GM19043 (cell line): Measurements from ENCODE around the gene NOL4L.
A peak's percentile ranks its signal among the peaks of the same experiment; 100 is the strongest.

ENCODE experiments used
- ATAC-seq: cut with Tn5 transposase; IDR thresholded peaks from one replicate; pipeline ENCODE4 v1.9.1; 2021; ENCODE audit warnings: low read depth; ENCODE audit not compliant: unreplicated experiment

The NOL4L gene

GRCh38 chr20:32544260-32544722 is 40.8 kb downstream of the NOL4L start:
- ATAC-seq, result no peak

- ATAC-seq, result no peak
Observed at GRCh38 chr20:32543570-32544259, 41.4 kb downstream of the NOL4L start.

GRCh38 chr20:32542259-32542615 is 42.9 kb downstream of the NOL4L start:
- no peak for ATAC-seq

- ATAC-seq, result no peak
Observed at GRCh38 chr20:32541323-32542258, 43.5 kb downstream of the NOL4L start.

- ATAC-seq, result peak; percentile 47
Observed at GRCh38 chr20:32539817-32540675, 45.1 kb downstream of the NOL4L start.

GRCh38 chr20:32539026-32539816 is 45.9 kb downstream of the NOL4L start:
- no peak for ATAC-seq

GRCh38 chr20:32538526-32538939 is 46.6 kb downstream of the NOL4L start:
- no peak for ATAC-seq

GRCh38 chr20:32537657-32538525 is 47.2 kb downstream of the NOL4L start:
- no peak for ATAC-seq

GRCh38 chr20:32536851-32537656 is 48.1 kb downstream of the NOL4L start:
- no peak for ATAC-seq

- ATAC-seq, result no peak
Observed at GRCh38 chr20:32535953-32536823, 48.9 kb downstream of the NOL4L start.

- ATAC-seq, result no peak
Observed at GRCh38 chr20:32535316-32535952, 49.7 kb downstream of the NOL4L start.

GRCh38 chr20:32534661-32535240 is 50.4 kb downstream of the NOL4L start:
- ATAC-seq, result no peak

GRCh38 chr20:32533732-32534131 is 51.4 kb downstream of the NOL4L start:
- no peak for ATAC-seq

- ATAC-seq, result no peak
Observed at GRCh38 chr20:32532246-32532645, 52.9 kb downstream of the NOL4L start.

GRCh38 chr20:32528905-32529670 is 56.0 kb downstream of the NOL4L start:
- ATAC-seq, result no peak
